ENCODE measurements around the gene CIDEC.

- TF ChIP-seq CTCF (IDR thresholded peaks at IDR 0.05) (no peak), POLR2A (IDR thresholded peaks at IDR 0.05) (no peak)
These were observed 4.6 kb downstream of the CIDEC start for GRCh38 chr3:9875448-9875847.

All from Peyer's patch (tissue), 4 donors.